Measurements from ENCODE around the gene HINFP. TPM values are rescaled to one million over a fixed set of nuclear protein-coding genes. Genes with fewer than 3 reads are reported as not detected.

Gene HINFP
- total and polyA plus RNA-seq, 9 donors: 15.2 to 27.9 (median 22.4) TPM

DNA sequence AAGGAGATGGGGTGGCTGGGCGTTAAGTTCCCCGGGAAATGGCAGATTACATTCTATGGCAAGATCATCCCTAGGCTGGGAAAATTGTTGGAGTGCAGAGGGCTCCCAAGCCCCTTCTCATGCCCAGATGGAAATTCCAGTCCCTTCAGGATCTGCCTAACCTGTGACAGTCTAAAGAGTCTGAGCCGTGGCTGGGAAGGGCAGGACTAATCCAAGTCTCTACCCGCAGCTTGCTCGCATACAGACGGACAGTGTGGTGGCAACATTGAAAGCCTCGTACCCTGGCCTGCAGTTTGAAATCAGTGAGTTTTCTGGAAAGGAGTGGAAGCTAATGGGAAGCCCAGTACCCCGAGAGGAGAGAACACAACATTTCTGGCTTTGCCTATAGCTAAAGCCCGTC is 33.0 kb upstream of the HINFP start:
- H3K4me3 ChIP-seq: no peak overlapping the region
- no peaks in the 10 kb centered on the region for H3K27me3 ChIP-seq
- 87 to 94% (median 92%) methylated on average over 9 of the region's 9 CpGs for WGBS, 3 donors
- intact Hi-C loops (cut with DNase I): no loop called here
- TF ChIP-seq EP300 (IDR thresholded peaks at IDR 0.05): no peak
- TF ChIP-seq POLR2A (IDR thresholded peaks at IDR 0.05): no peak
- TF ChIP-seq, protein P1, sequence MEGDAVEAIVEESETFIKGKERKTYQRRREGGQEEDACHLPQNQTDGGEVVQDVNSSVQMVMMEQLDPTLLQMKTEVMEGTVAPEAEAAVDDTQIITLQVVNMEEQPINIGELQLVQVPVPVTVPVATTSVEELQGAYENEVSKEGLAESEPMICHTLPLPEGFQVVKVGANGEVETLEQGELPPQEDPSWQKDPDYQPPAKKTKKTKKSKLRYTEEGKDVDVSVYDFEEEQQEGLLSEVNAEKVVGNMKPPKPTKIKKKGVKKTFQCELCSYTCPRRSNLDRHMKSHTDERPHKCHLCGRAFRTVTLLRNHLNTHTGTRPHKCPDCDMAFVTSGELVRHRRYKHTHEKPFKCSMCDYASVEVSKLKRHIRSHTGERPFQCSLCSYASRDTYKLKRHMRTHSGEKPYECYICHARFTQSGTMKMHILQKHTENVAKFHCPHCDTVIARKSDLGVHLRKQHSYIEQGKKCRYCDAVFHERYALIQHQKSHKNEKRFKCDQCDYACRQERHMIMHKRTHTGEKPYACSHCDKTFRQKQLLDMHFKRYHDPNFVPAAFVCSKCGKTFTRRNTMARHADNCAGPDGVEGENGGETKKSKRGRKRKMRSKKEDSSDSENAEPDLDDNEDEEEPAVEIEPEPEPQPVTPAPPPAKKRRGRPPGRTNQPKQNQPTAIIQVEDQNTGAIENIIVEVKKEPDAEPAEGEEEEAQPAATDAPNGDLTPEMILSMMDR (IDR thresholded peaks at IDR 0.05): no peak
- DNase-seq: no peak
- no peak overlapping the region for H3K27ac ChIP-seq
- no peaks in the 10 kb centered on the region for H3K9me3 ChIP-seq
- peaks cover 8% of the 10 kb centered on the region for H3K4me1 ChIP-seq (ENCODE audit: insufficient read depth)
- H3K36me3 ChIP-seq: no peaks in the 10 kb centered on the region

DNA sequence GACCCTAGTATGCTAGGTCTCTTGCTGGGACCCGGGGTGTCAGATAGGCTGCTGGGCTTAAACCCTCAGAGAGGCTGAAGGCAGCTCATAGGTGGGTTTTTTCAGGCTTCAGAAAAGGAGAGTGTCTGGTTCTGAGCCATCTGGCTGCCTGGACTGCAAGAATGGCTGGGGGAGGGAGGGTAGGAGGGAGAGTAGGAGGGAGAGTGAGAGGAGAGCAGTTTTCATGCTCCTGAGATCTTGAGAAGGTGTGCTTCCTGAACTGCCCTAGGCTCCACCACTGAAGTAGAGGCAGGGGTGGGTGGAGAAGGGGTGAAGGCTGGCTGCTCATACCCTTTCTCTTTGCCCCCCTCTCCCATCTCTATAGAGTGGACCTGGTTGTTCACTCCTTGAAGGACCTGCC is 32.1 kb upstream of the HINFP start:
- no peaks in the 10 kb centered on the region for H3K36me3 ChIP-seq
- no peaks in the 10 kb centered on the region for H3K9me3 ChIP-seq
- peaks cover 7% of the 10 kb centered on the region for H3K4me1 ChIP-seq (ENCODE audit: insufficient read depth)
- no peak overlapping the region for H3K4me3 ChIP-seq
- no peaks in the 10 kb centered on the region for H3K27me3 ChIP-seq
- intact Hi-C loops (cut with DNase I): no loop called here
- no peak for DNase-seq
- WGBS, 3 donors: 88 to 93% (median 89%) methylated on average over 1 of the region's 1 CpG
- TF ChIP-seq POLR2A (IDR thresholded peaks at IDR 0.05) (no peak), EP300 (IDR thresholded peaks at IDR 0.05) (no peak)
- TF ChIP-seq, protein P1 (IDR thresholded peaks at IDR 0.05): no peak
- no peak overlapping the region for H3K27ac ChIP-seq

DNA sequence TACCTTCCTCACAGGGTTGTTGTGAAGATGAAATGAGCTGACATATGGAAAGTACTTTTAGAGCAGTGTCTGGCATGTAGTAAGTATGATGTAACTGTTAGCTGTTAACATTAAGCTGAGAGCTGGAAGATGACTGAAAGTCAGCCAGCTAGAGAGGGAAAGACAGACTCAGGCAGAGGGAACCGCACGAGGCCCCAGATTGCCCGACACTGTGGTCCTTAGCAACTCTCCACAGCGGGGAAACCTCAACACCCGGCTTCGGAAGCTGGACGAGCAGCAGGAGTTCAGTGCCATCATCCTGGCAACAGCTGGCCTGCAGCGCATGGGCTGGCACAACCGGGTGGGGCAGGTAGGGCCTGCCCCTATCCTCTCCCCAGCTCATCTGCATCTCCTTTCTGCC is 30.2 kb upstream of the HINFP start:
- Histone ChIP-seq H3K9me3 (no peaks in the 10 kb centered on the region), H3K4me3 (no peak overlapping the region), H3K4me1 (ENCODE audit: insufficient read depth) (peaks cover 2% of the 10 kb centered on the region), H3K27me3 (no peaks in the 10 kb centered on the region), H3K27ac (no peak overlapping the region), H3K36me3 (no peaks in the 10 kb centered on the region)
- intact Hi-C loops (cut with DNase I): loop anchor here in 2 of 4 donors (5.0 to 10.0 kb wide), 2 partner anchors 106 to 244 kb away; partner anchors contain the start of gene RNF26 (in 1 of the 2)
- DNase-seq: no peak
- WGBS, 3 donors: 84 to 86% (median 84%) methylated on average over 9 of the region's 9 CpGs
- no peak for TF ChIP-seq POLR2A (IDR thresholded peaks at IDR 0.05)
- TF ChIP-seq, protein P1 (IDR thresholded peaks at IDR 0.05): no peak
- no peak for TF ChIP-seq EP300 (IDR thresholded peaks at IDR 0.05)

DNA sequence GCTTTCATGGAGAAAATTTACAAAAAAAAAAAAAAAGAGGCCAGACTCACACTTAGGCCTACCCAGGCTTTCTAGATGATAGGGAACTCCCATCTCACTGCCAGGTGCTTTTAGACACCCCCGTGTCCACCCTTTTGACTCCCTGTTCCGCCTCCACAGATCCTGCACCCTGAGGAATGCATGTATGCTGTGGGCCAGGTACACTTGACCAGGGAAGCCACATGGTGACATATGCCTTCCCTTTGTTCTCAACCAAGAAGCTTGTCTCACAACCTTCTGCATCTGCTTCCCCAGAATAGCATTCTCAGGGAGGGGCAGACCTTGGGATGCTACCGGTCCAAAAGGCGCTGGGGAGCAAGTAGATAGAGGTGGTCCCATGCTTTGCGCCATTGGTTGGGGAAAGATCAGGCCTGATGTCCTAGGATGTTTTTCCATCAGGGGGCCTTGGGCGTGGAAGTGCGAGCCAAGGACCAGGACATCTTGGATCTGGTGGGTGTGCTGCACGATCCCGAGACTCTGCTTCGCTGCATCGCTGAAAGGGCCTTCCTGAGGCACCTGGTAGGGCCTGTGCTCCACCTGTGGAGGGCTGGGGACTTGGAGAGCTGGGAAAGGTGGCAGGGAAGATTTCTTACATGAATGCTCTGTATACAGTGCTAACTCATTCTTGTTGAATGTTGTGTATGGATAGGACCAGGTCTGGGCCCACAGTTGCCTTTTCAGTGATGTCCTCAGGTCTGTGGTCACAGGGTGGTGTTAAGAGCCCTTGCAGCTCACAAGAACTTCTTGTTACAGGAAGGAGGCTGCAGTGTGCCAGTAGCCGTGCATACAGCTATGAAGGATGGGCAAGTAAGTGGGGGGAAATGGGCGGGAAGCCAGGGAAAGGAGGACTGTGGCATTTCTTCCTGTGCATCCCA is 29.2 kb upstream of the HINFP start:
- Histone ChIP-seq H3K9me3 (no peaks in the 10 kb centered on the region), H3K36me3 (no peaks in the 10 kb centered on the region), H3K4me3 (no peak overlapping the region), H3K27me3 (no peaks in the 10 kb centered on the region), H3K27ac (no peak overlapping the region), H3K4me1 (ENCODE audit: insufficient read depth) (peaks cover 2% of the 10 kb centered on the region)
- WGBS, 3 donors: 79 to 84% (median 80%) methylated on average over 13 of the region's 13 CpGs
- no peak for TF ChIP-seq EP300 (IDR thresholded peaks at IDR 0.05)
- no peak for TF ChIP-seq POLR2A (IDR thresholded peaks at IDR 0.05)
- TF ChIP-seq, protein P1 (IDR thresholded peaks at IDR 0.05): no peak
- intact Hi-C loops (cut with DNase I): loop anchor here in 2 of 4 donors (5.0 to 10.0 kb wide), 2 partner anchors 105 to 243 kb away; partner anchors contain the start of gene RNF26 (in 1 of the 2)
- DNase-seq: no peak
